C4-2B (cell line): ENCODE results near the gene TMTC2.

Experiments used
- H3K27ac ChIP-seq: fragments of 450-650 bp; 2 replicates; pipeline ENCODE4 v1.5.1; 2017
- ZFX ChIP-seq: fragments of 450-650 bp; IDR thresholded peaks from 2 replicates; pipeline ENCODE4 v1.6.1; 2017
- TF ChIP-seq, protein P1 (sequence below): fragments of 450-650 bp; conservative IDR thresholded peaks from 2 replicates; pipeline ENCODE4 v1.5.1; 2017; ENCODE audit warnings: mild to moderate bottlenecking

Gene TMTC2

DNA sequence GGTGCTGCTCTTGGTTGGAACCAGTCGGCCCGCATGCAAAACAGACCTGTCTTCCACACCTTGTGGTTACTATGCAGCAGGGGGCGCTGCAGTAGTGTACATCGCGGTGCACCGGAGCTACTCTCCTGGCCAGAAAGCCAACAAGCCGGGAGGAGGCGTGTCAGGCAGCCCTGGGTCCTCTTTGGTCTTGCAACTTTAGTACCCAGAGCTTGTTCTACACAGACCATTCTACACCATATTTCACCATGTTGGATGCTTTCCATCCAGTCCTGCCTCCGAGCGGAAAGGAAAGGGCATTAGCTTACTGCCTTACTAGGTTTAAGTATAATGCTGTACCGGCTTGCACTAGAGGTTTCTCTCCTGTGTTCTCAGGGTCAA lies 927 bp upstream of the TMTC2 start:
- peak overlapping the region; percentile 80 for H3K27ac ChIP-seq
- TF ChIP-seq, protein P1, sequence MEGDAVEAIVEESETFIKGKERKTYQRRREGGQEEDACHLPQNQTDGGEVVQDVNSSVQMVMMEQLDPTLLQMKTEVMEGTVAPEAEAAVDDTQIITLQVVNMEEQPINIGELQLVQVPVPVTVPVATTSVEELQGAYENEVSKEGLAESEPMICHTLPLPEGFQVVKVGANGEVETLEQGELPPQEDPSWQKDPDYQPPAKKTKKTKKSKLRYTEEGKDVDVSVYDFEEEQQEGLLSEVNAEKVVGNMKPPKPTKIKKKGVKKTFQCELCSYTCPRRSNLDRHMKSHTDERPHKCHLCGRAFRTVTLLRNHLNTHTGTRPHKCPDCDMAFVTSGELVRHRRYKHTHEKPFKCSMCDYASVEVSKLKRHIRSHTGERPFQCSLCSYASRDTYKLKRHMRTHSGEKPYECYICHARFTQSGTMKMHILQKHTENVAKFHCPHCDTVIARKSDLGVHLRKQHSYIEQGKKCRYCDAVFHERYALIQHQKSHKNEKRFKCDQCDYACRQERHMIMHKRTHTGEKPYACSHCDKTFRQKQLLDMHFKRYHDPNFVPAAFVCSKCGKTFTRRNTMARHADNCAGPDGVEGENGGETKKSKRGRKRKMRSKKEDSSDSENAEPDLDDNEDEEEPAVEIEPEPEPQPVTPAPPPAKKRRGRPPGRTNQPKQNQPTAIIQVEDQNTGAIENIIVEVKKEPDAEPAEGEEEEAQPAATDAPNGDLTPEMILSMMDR = peak; percentile 85
- no peak for TF ChIP-seq ZFX

DNA sequence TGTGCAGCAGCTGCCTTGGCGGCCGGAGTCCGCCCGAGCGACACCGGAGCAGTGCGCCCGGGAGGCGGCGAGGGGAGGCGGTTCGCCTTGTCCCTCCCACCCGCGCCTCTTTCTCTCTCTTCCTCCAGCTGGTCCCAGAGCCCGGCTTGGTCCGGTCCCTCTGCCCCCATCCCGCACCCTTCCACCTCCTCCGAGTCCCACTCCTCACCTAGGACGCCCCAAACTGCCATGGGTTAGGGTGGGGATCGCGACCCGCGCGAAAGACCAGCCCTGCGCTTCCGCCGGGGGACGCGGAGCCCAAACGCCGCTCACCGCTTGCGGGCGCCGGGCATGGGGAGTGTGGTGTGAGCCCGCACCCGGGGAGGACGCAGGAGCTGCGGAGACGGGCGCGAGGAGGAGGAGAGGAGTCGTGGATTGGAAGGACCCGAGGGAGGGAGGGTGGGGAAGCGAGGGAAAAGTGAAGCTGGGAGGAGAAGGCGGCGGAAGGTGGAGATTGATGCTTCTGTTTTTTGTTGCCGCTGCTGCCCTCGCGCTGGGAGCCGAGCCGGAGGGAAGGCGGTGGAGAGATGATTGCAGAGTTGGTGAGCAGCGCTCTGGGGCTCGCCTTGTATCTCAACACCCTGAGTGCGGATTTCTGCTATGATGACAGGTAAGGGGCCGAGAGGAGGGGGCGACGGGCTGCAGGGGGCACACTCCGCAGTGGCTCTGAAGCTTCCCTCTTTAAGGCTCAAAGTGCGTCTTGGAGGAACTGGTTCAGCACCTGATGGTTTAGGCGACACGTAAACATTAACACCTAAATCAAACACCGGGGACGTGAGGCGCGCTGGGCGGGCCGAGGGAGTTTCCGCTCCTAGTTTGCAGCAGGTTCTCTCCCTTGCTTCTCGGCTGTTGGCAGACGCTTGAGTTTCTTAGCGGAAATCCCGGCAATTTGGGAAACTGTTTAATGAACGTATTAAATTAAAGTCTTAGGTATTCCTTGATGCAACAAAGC lies 610 bp downstream of the TMTC2 start:
- TF ChIP-seq, protein P1 = no peak
- no peak for TF ChIP-seq ZFX
- peak overlapping the region; percentile 80 for H3K27ac ChIP-seq

DNA sequence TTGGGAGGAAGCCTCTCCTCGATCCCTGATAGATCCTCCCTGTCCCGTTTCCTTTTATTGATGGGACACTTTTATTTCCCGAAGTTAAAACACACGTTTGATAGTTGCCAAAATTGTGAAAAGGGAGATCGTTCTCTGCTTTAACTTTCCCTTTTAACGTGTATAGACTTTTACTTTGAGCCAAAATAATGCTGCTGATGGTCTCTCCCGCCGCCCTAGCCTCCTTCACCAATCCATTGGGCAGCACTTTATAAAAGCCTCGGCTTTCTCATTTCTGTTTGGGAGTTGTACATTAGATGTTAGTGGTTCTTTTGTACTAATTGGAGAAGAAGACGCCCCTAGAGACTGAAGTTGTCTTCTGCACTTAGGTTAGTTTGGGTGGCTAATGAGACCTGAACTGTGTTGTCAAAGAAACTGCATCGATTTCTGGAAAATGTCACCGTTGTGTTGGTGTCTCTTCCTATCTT lies 1.4 kb downstream of the TMTC2 start:
- H3K27ac ChIP-seq = peak overlapping the region; percentile 80

DNA sequence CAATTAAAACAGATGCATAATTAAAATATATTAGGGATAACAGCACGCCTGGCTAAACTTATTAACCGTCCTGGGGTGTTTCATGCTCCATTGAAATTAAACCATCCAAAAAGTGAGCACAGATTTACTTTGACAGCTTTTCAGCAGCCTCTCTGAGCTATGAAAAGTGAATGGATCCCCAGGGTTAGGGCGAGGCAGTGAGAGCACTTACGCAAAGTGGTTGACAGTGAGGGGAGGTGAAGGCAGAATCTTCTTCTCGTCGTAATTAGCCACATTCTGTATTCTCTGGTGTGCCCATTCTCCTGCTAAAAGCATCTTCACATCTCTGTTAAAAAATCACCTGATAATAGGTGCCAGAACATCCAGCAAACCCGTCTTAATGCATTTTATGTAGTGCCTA lies 1.9 kb downstream of the TMTC2 start:
- no peak for TF ChIP-seq ZFX
- TF ChIP-seq, protein P1 = no peak
- no peak overlapping the region for H3K27ac ChIP-seq

More for the DNA sequence above, 1.4 kb downstream of the TMTC2 start:
- TF ChIP-seq, protein P1 = peak; percentile 17
- no peak for TF ChIP-seq ZFX

DNA sequence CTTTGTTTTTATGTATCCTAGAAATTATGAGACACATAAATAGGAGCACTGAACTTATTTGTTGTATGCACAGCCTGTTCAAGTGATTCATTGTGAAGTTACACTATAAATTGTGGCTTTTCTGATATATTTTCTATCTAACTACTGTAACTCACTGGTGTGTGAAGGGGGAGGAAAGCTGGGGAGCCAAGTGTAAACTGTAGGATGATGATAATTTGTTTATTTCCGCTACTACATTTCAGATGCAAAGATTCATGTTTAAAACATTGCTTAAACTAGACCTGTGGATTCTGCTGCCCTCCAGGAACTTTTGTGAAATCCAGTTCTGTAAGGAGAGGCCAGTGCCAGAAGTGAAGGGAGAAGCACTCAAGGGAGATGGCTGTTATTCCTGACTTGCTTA lies 3.3 kb downstream of the TMTC2 start:
- no peak for TF ChIP-seq ZFX
- TF ChIP-seq, protein P1 = no peak
- no peak overlapping the region for H3K27ac ChIP-seq

DNA sequence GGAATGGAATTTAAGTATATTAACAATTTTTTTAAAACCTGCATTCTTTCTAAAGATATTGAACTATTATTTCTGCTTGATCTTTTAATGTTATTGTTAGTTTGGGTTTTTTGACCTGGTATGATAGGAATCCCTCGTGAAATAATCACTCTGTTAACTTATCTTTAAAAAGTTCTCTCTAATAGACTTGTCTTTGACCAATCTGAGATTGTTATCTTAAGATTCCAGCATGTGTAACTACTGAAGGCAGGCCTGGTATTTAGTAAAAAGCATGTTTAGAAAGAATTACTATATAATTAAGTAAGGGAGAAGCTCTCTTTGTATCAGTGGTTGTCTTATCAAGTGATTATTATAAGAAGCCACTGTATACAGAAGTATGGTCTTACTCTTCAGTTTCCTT lies 4.8 kb downstream of the TMTC2 start:
- no peak for TF ChIP-seq ZFX
- TF ChIP-seq, protein P1 = no peak
- H3K27ac ChIP-seq = no peak overlapping the region

DNA sequence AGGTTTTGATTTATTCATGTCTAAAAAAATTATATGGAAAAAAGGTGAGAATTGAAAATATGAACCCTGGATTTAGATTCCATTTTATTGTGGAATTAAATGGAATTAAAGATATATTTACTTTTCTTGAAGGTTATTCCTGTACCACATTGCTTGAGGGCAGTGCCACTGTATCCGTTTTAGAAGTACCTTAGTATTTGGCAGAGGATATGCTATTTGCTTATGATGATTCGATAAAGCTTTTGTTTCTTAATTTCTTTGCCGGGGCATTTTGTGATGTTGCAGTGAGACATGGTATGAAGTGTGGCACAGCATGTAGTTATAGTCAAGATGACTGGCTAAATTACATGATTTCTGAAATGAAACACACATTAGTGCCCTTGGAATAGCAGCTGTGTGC lies 7.6 kb downstream of the TMTC2 start:
- no peak overlapping the region for H3K27ac ChIP-seq

More for the DNA sequence above, 7.6 kb downstream of the TMTC2 start:
- TF ChIP-seq, protein P1 = no peak
- TF ChIP-seq ZFX = no peak
